GM18499 (cell line): ENCODE data around the gene NFATC1.
A peak's percentile ranks its signal among the peaks of the same experiment; 100 is the strongest.

Source experiments
- ATAC-seq: cut with Tn5 transposase; IDR thresholded peaks from one replicate; pipeline ENCODE4 v1.9.1; 2021; ENCODE audit warnings: moderate number of reproducible peaks; ENCODE audit not compliant: insufficient read depth, unreplicated experiment

NFATC1 gene

GRCh38 chr18:79395761-79396404 lies at the start of gene NFATC1:
NFATC1 (plus strand) TSS chr18:79395930; CDS start chr18:79396225, 295 bp downstream.
- no peak for ATAC-seq

DNA sequence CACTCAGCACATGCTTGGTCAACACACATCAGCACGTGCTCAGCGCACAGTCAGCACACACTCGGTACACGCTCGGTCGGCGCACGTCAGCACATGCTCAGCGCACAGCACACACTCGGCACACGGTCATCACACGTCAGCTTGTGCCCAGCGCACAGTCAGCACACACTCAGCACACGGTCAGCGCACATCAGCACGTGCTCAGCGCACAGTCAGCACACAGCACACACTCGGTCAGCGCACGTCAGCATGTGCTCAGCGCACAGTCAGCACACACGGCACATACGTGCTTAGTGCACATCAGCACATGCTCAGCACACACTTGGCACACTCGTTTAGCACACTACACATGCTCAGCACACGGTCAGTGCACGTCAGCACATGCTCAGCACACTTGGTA lies 49.7 kb upstream of the NFATC1 start:
- ATAC-seq: no peak

- no peak for ATAC-seq
These were observed 47.7 kb upstream of the NFATC1 start for GRCh38 chr18:79348066-79348465.

DNA sequence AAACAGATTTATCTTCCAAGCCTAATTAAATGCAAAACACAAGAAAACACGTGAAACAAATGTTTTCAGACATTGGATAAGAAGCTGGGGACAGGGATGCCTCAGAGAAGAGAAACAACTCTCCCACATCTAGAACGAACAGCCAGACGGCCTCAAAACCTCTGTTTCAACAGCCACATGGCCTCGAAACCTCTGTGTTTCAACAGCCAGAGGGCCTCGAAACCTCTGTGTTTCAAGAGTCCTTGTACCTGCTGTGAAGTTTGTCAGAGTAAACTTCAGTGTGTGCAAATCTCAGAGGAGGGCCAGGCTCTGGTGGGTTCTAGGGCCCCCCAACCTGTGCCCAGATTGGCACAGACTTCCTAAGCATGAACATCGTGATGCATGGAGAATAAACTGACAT lies 43.3 kb upstream of the NFATC1 start:
- ATAC-seq: no peak

- no peak for ATAC-seq
These were observed 42.5 kb upstream of the NFATC1 start for GRCh38 chr18:79353267-79353666.

DNA sequence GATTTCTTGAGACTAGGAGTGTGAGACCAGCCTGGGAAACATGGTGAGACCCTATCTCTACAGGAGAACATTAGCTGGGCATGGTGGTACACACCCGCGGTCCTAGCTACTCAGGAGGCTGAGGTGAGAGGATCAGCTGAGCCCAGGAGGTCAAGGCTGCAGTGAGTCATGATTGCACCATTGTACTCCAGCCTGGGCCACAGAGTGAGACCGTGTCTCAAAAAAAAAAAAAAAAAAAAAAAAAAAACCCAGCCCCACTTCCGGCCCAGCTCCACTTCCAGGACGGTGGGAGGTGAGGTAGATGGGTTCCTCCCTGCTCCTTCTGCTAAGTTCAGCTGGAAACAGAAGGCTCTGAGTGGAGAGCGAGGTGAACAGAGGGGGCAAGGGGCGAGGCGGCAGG lies 41.4 kb upstream of the NFATC1 start:
- ATAC-seq: no peak

DNA sequence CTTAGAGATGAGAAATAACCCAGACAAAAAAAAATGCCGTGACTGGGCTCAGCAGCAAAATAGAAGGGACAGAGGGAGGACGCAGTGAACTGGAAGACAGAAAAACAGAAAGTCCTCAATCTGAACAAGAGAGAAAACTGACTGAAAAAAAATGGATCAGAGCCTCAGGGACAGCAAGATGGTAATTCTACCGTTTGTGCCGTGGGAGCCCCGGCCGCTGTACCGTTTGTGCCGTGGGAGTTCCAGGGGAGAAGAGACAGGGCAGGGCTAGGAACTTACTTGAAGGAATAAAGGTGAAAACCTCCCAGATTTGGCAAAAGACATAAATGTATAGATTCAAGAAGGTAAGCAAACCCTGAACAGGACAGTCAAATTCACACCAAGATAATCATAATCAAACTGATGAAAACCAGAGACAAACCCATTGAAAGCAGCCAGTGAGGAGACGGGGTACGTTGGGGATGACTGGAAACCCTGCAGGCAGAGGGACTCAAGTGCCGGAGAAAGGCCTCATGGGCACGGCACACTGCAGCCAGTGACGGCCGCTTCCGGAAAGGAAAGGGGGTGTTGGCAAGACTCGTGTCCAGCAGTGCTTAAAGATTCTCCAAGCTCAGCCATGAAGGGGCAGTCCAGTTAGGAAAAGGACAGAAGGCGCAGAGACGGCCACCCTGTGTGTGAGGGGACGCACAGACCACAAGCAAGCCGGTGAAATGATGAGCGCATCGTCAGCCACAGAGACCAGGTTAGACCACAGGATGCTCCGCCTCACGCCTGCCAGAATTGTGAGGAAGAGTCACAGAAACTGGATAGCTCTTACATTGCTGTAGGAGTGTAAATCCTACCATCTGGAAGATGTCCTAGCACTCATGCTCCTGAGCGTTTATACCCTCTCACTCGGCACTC lies 40.0 kb upstream of the NFATC1 start:
- ATAC-seq: peak; percentile 20

DNA sequence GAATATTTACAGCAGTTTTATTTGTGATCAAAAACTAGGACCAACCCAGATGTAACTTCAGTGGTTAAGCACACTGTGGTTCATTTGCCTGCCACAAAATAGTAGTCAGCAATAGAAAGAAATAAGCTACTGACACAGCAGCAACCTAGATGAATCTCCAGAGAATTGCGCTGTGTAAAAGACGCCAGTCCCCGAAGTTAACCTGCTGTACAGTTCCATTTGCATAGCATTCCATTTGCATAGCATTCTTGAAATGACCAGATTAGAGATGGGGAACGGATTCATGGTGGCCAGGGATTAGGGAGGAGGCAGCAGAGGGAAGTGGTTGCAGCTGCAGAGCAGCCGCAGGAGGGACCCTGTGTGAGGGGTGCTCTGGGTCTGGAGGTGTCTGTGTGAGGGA lies 39.3 kb upstream of the NFATC1 start:
- peak; percentile 88 for ATAC-seq

DNA sequence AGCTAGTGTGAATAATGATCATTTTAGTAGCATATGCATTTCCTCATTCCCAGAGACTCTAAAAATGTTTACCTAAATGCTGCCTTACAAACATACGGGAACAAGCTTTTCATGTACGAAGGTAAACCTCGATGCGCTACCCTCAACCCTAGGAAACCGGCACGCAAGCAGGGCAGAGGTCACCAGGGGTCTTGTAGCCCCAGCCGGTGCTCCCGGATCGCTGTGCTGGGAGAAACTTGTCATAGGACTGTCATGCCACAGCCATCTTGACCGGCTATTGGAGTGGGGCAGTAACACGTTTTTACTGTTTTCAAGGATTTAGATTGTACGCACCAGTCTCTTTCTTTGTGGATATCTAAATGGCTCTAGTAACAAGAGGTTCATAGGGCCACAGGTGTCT lies 34.8 kb upstream of the NFATC1 start:
- no peak for ATAC-seq

- ATAC-seq: no peak
These were observed 33.8 kb upstream of the NFATC1 start for GRCh38 chr18:79361766-79362522.

DNA sequence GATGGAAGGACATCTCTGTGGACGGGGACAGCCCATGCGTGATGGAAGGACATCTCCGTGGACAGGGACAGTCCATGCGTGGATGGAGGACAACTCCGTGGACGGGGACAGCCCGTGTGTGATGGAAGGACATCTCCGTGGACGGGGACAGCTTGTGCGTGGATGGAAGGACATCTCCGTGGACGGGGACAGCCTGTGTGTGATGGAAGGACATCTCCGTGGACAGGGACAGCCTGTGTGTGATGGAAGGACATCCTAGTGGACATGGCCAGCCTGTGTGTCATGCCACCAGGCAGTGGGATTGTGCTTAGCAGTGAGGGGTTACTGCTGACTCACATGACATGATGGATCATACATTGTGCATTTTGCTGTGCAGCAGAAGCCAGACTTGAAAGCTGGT lies 30.0 kb upstream of the NFATC1 start:
- ATAC-seq: no peak

DNA sequence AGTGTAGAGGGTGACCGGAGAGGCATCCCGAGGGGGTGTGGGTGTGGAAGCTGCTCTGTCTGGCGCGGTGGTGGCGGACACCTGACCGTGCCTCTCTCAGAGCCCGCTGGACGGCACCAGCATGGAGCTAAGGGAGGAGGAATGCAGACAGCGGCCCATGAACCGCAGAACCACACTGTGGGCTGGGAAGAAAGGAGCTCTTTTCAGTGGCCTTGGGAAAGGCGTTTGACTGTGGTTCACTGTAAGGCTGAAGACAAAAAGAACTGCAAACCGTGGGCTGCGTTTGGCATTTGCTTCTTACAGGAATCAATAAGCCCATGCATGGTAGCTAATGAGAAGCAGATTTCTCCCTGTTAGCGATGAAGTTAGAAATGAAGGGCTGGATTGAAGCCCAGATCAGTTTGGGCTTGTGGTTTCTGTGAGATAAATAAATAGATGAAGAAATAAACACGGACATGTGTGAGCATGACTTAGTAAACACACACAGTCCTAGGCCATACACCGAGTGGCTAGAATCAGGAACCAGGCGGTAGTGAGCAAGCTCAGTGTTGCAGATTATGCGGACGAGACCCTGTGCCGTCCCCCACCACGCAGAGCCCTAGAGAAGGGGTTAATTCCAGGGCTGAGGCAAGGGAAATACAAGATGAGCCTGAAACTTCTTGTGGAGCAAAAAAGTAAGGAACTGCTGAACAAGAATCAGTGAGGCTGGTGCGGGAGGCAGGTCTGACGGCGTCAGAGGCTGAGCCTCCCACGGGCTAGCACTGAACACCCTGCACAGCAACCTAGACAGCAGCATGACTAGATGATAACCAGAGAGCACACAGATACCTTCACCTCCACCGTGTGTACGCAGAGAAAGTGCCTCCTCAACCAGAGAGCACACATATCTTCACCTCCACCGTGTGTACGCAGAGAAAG lies 29.3 kb upstream of the NFATC1 start:
- no peak for ATAC-seq

DNA sequence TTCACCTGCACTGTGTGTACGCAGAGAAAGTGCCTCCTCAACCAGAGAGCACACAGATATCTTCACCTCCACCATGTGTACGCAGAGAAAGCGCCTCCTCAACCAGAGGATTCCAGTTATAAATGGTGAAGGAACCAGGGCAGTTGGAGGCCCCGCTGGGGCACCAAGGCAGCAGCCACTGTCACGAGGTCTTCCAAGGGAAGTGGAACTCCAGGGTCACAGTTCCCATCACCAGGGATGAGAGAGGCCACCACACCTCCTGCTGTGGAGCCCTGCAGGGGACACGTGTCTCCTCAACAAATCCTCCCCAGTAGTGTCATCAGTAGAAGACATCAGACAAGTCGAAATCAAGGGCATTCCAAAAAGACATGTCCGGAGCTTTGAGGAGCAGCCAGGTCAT lies 28.2 kb upstream of the NFATC1 start:
- ATAC-seq: no peak

- no peak for ATAC-seq
These were observed 27.7 kb upstream of the NFATC1 start for GRCh38 chr18:79367989-79368388.

- ATAC-seq: no peak
These were observed 27.0 kb upstream of the NFATC1 start for GRCh38 chr18:79368681-79369080.

GRCh38 chr18:79371561-79372121 lies 24.1 kb upstream of the NFATC1 start:
- ATAC-seq: no peak

DNA sequence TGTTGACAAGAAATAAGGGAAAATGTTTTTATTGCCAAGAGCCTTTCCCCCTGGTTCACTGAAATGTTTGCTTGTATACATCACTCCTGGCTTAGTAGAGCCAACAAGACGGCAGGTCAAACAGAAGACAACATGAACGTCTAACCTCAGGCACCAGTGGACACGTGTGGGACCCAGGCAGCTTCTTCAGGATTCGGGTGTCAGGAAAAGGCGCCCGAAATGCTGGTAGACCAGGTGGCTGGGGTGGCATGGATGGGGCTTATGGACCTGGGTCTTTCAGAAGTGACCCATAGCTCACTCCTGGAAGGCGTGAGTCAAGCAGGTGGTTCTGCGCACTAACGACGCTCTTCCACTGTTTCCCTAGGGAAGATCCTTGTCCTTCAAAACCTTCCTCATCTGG lies 23.3 kb upstream of the NFATC1 start:
- no peak for ATAC-seq

GRCh38 chr18:79372991-79373390 lies 22.7 kb upstream of the NFATC1 start:
- no peak for ATAC-seq

- ATAC-seq: no peak
These were observed 22.0 kb upstream of the NFATC1 start for GRCh38 chr18:79373736-79374135.
